Gastrocnemius medialis (tissue), 4 donors: Measurements from ENCODE around the gene MOSMO. TPM values are rescaled to one million over a fixed set of nuclear protein-coding genes. Genes with fewer than 3 reads are reported as not detected.

Experiments used
- ATAC-seq, 2 donors: fragments of 150-250 bp; one replicate each; pipeline ENCODE4 v1.9.1; 2016
- DNase-seq, 2 donors: peaks; one replicate each; pipeline ENCODE4 v3.0.0-alpha.2; 2019
- H3K27ac ChIP-seq, 4 donors: fragments of 200-600 bp; sonication (generic); 1 replicate in 1 of 4; 2 replicates in 3 of 4; pipeline ENCODE4 v1.5.1; 2016 to 2018; ENCODE audit warnings: mild to moderate bottlenecking in 2 of 4, moderate library complexity in 1 of 4
- H3K27me3 ChIP-seq, 3 donors: fragments of 200-600 bp; sonication (generic) in 2 of 3; 1 replicate in 1 of 3; 2 replicates in 2 of 3; pipeline versions ENCODE4 v1.5.1 to v1.6.0; 2016 to 2019; ENCODE audit warnings: mild to moderate bottlenecking in 1 of 3, moderate library complexity in 1 of 3
- H3K36me3 ChIP-seq, 2 donors: fragments of 200-600 bp; sonication (generic) in 1 of 2; one replicate each; pipeline ENCODE4 v1.5.1; 2017 to 2018
- H3K4me1 ChIP-seq, 2 donors: fragments of 200-600 bp; sonication (generic) in 1 of 2; one replicate each; pipeline ENCODE4 v1.5.1; 2016 to 2017; ENCODE audit warnings: mild to moderate bottlenecking in 2 of 2
- H3K4me3 ChIP-seq, 4 donors: fragments of 200-600 bp; sonication (generic) in 3 of 4; 1 replicate in 1 of 4; 2 replicates in 3 of 4; pipeline ENCODE4 v1.5.1; 2016 to 2019; ENCODE audit warnings: mild to moderate bottlenecking in 2 of 4
- H3K9me3 ChIP-seq, 3 donors: fragments of 200-600 bp; sonication (generic) in 2 of 3; 1 replicate in 1 of 3; 2 replicates in 2 of 3; pipeline ENCODE4 v1.5.1; 2016 to 2019
- POLR2A ChIP-seq, 2 donors: fragments of 450-650 bp; IDR thresholded peaks; one replicate each; pipeline ENCODE4 v1.6.1; 2017; ENCODE audit warnings: antibody characterized with exemption in 2 of 2, mild to moderate bottlenecking in 2 of 2, moderate library complexity in 2 of 2
- in situ Hi-C, 4 donors: fragments of 200-750 bp; cut with MboI; loops; one replicate each; pipeline versions ENCODE4 v1.15.0 to v1.8.0; 2017; ENCODE audit warnings: low sequenced_read_pairs in 4 of 4
- intact Hi-C: fragments of 100-400 bp; cut with DNase I; formaldehyde crosslinking; loops from one replicate; pipeline ENCODE4 v1.15.1; 2023; ENCODE audit warnings: low total_unique reads
- total RNA-seq, 4 donors: library from RNA; depleted of rRNA; stranded (reverse); fragments of >200 nt; gene quantifications; one replicate each; pipeline versions ENCODE4 v1.1.0 to v1.2.3, GENCODE V29; 2016
- TF ChIP-seq, protein P1 (sequence below), 5 experiments: fragments of 450-650 bp in 3 of 5; fragments of 200-600 bp in 2 of 5; sonication (generic) in 2 of 5; IDR thresholded peaks in 4 of 5; conservative IDR thresholded peaks in 1 of 5; 1 replicate in 4 of 5; 2 replicates in 1 of 5; pipeline ENCODE4 v1.5.1; 2016 to 2019; ENCODE audit warnings: antibody characterized with exemption in 5 of 5, mild to moderate bottlenecking in 3 of 5, moderate library complexity in 3 of 5

The MOSMO gene
- total RNA-seq, 4 donors from 2014 or later: 12.6 to 17.6 (median 13.9) TPM

DNA sequence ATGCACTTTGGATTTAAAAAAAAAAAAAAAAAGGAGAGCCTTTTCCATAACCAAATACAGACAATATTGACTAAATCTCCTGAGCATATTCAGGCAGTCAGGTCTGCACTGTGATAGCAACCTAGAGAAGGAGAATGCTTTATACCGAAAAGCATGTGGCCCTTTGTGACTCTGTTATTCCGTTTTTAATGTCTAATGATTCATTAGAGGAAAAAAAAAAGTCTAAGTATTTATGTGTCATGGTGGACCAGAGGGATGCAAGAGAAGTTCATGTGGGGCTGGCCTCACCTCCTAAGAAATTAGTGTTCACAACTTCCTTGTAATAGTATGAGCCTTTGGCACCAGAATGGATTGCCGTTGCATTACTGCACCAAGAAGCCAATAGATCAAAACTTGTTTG, 73.1 kb downstream of the MOSMO start:
- Histone ChIP-seq H3K36me3 (peaks cover 0 to 5% of the 10 kb centered on the region in 2 donors), H3K27ac (no peak overlapping the region), H3K9me3 (no peaks in the 10 kb centered on the region), H3K4me1 (no peaks in the 10 kb centered on the region), H3K4me3 (no peak overlapping the region), H3K27me3 (no peaks in the 10 kb centered on the region)
- TF ChIP-seq, protein P1, sequence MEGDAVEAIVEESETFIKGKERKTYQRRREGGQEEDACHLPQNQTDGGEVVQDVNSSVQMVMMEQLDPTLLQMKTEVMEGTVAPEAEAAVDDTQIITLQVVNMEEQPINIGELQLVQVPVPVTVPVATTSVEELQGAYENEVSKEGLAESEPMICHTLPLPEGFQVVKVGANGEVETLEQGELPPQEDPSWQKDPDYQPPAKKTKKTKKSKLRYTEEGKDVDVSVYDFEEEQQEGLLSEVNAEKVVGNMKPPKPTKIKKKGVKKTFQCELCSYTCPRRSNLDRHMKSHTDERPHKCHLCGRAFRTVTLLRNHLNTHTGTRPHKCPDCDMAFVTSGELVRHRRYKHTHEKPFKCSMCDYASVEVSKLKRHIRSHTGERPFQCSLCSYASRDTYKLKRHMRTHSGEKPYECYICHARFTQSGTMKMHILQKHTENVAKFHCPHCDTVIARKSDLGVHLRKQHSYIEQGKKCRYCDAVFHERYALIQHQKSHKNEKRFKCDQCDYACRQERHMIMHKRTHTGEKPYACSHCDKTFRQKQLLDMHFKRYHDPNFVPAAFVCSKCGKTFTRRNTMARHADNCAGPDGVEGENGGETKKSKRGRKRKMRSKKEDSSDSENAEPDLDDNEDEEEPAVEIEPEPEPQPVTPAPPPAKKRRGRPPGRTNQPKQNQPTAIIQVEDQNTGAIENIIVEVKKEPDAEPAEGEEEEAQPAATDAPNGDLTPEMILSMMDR (IDR thresholded peaks at IDR 0.05 in 4 of 5, conservative IDR thresholded peaks at IDR 0.05 in 1 of 5): no peak
- no peak for TF ChIP-seq POLR2A (IDR thresholded peaks at IDR 0.05)
- in situ Hi-C loops (no loop called here), intact Hi-C loops (no loop called here)
- ATAC-seq: no peak
- DNase-seq: no peak

DNA sequence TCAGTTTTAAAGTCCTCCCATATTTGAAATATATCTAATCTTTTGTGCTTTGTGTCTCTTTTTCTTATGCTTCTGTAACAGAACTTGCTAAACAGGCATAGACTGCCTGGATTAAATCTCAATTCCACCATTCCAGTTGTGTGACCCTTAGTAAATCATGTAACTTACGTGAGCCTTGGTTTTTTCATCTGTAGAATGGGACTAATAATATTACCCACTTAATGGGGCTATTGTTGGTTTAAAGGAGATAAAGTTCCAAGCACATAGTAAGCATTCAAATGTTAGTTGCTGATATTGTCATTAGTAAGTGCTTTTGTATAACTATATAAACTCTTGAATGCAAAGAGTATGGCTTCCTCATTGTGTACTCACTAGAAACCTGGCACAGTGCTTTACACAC, 78.5 kb downstream of the MOSMO start:
- Histone ChIP-seq H3K27me3 (no peaks in the 10 kb centered on the region), H3K36me3 (no peaks in the 10 kb centered on the region), H3K27ac (no peak overlapping the region), H3K4me3 (no peak overlapping the region), H3K9me3 (no peaks in the 10 kb centered on the region), H3K4me1 (peaks cover 4 to 9% of the 10 kb centered on the region in 2 donors)
- in situ Hi-C loops (no loop called here), intact Hi-C loops (loop anchor here (5.0 kb wide), 1 partner anchor 101 kb away; no protein-coding TSS in a partner anchor)
- DNase-seq (no peak), ATAC-seq (no peak)
- no peak for TF ChIP-seq POLR2A (IDR thresholded peaks at IDR 0.05)
- TF ChIP-seq, protein P1 (IDR thresholded peaks at IDR 0.05 in 4 of 5, conservative IDR thresholded peaks at IDR 0.05 in 1 of 5): no peak

DNA sequence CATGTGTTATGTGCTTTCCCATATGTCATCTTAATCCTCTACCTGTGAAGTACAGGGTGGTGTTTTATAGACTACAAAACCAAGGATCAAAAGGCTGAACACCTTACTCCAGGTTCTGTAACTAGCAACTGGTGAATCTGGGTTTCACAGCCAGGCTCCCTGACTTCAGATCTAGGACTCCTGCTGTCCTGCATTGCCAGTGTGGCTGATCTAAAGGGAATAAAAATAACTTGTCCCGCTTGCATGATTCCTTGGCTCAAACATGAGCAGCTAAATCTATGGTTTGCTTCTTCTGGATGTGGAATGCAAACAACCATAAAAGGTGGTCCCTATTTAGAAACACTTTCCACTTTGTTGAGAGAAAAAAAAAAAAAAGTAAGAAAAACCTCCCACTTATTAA, 80.7 kb downstream of the MOSMO start:
- no peaks in the 10 kb centered on the region for H3K27me3 ChIP-seq
- TF ChIP-seq, protein P1 (IDR thresholded peaks at IDR 0.05 in 4 of 5, conservative IDR thresholded peaks at IDR 0.05 in 1 of 5): no peak
- TF ChIP-seq POLR2A (IDR thresholded peaks at IDR 0.05): no peak
- H3K4me3 ChIP-seq: no peak overlapping the region
- no peak for ATAC-seq
- no peak for DNase-seq
- intact Hi-C loops: loop anchor here (5.0 kb wide), 1 partner anchor 99 kb away; no protein-coding TSS in a partner anchor
- no peaks in the 10 kb centered on the region for H3K9me3 ChIP-seq
- H3K27ac ChIP-seq: no peak overlapping the region
- no peaks in the 10 kb centered on the region for H3K36me3 ChIP-seq
- in situ Hi-C loops: no loop called here
- peaks cover 4 to 9% of the 10 kb centered on the region in 2 donors for H3K4me1 ChIP-seq

- TF ChIP-seq, protein P1 (IDR thresholded peaks at IDR 0.05 in 4 of 5, conservative IDR thresholded peaks at IDR 0.05 in 1 of 5): no peak
- TF ChIP-seq POLR2A (IDR thresholded peaks at IDR 0.05): no peak
- intact Hi-C loops: loop anchor here (5.0 kb wide), 1 partner anchor 97 kb away; no protein-coding TSS in a partner anchor
- DNase-seq: no peak
- Histone ChIP-seq H3K27me3 (no peaks in the 10 kb centered on the region), H3K4me1 (peaks cover 4 to 9% of the 10 kb centered on the region in 2 donors), H3K4me3 (no peak overlapping the region), H3K27ac (no peak overlapping the region), H3K36me3 (no peaks in the 10 kb centered on the region), H3K9me3 (no peaks in the 10 kb centered on the region)
- in situ Hi-C loops: loop anchor here in 1 of 4 donors (10.0 kb wide), 1 partner anchor 95 kb away; no protein-coding TSS in a partner anchor
- ATAC-seq: no peak
Observed at GRCh38 chr16:22089910-22090309, 82.0 kb downstream of the MOSMO start.

- no peaks in the 10 kb centered on the region for H3K36me3 ChIP-seq
- ATAC-seq: no peak
- peaks cover 4 to 9% of the 10 kb centered on the region in 2 donors for H3K4me1 ChIP-seq
- no peak for DNase-seq
- no peak for TF ChIP-seq POLR2A (IDR thresholded peaks at IDR 0.05)
- TF ChIP-seq, protein P1 (IDR thresholded peaks at IDR 0.05 in 4 of 5, conservative IDR thresholded peaks at IDR 0.05 in 1 of 5): no peak
- H3K27ac ChIP-seq: no peak overlapping the region
- intact Hi-C loops: no loop called here
- in situ Hi-C loops: loop anchor here in 1 of 4 donors (10.0 kb wide), 1 partner anchor 93 kb away; no protein-coding TSS in a partner anchor
- H3K9me3 ChIP-seq: no peaks in the 10 kb centered on the region
- no peaks in the 10 kb centered on the region for H3K27me3 ChIP-seq
- no peak overlapping the region for H3K4me3 ChIP-seq
Observed at GRCh38 chr16:22091721-22092120, 83.8 kb downstream of the MOSMO start.
